ENCODE data around the gene TULP1.

TULP1 gene

DNA sequence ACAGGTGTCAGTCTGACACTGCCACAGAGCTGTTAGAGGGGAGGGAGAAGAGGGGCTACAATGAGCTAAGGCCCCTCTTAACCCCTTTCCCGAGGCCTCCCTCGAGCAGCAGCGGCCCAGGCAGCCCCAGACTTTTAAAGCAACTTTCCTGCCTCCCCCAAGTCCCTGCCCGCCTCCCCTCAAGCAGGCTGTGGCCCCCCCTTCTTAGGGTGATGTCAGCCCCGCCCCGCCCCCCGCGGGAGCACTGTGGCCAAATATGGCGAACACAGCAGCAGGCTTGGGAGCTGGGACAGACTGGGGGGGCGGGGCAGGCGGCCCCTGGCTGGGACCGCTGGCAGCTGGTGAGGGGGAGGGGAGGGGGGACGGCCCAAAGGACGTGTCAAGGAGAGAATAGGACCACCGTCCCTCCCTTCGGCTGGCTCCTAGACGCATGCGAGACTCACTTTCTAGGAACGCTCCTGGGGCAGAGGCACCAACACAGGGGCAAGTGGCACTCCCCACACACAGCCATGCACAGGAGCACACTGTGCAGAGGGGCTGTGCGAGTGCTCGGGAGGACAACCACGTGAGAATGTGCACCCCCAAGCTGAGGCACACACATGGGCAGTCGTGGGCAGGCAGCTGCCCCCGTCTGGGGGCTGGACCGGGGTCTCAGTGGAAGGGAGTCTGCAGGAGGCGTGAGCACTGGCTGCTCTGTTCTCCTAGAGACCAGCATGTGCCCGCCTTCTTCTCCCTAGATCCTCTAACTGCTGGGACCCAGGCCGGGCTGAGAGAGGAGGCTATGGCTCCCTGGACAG lies 22.5 kb downstream of the TULP1 start:
- no peak overlapping the region for H3K4me3 ChIP-seq (ENCODE audit: low read depth, low read length)
- DNase-seq (ENCODE audit: low read depth) = no peak
- TF ChIP-seq, protein P1, sequence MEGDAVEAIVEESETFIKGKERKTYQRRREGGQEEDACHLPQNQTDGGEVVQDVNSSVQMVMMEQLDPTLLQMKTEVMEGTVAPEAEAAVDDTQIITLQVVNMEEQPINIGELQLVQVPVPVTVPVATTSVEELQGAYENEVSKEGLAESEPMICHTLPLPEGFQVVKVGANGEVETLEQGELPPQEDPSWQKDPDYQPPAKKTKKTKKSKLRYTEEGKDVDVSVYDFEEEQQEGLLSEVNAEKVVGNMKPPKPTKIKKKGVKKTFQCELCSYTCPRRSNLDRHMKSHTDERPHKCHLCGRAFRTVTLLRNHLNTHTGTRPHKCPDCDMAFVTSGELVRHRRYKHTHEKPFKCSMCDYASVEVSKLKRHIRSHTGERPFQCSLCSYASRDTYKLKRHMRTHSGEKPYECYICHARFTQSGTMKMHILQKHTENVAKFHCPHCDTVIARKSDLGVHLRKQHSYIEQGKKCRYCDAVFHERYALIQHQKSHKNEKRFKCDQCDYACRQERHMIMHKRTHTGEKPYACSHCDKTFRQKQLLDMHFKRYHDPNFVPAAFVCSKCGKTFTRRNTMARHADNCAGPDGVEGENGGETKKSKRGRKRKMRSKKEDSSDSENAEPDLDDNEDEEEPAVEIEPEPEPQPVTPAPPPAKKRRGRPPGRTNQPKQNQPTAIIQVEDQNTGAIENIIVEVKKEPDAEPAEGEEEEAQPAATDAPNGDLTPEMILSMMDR (IDR thresholded peaks at IDR 0.05; ENCODE audit: insufficient read depth, low read depth, low read length, missing control alignments) = no peak

- TF ChIP-seq, protein P1 (IDR thresholded peaks at IDR 0.05; ENCODE audit: insufficient read depth, low read depth, low read length, missing control alignments) = no peak
- no peak for DNase-seq (ENCODE audit: low read depth)
Measured at GRCh38 chr6:35489066-35489465, 23.6 kb downstream of the TULP1 start.

DNA sequence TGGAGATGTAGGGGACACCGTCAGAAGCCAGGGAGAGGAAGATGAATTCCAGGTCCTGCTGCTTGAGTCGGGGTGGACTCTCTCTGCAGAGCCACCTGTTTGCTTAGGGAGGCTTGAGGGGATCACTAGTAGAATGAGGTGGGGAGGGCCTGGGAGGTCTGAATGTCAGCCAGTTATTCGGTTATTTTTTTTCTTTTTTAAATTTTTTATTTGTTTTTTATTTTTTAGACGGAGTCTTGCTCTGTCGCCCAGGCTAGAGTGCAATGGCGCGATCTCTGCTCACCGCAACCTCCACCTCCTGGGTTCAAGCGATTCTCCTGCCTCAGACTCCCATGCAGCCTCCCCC lies 24.2 kb downstream of the TULP1 start:
- no peak overlapping the region for H3K4me3 ChIP-seq (ENCODE audit: low read depth, low read length)
- TF ChIP-seq, protein P1 (IDR thresholded peaks at IDR 0.05; ENCODE audit: insufficient read depth, low read depth, low read length, missing control alignments) = no peak
- DNase-seq (ENCODE audit: low read depth) = no peak

More at GRCh38 chr6:35489066-35489465, 23.6 kb downstream of the TULP1 start:
- no peak overlapping the region for H3K4me3 ChIP-seq (ENCODE audit: low read depth, low read length)

DNA sequence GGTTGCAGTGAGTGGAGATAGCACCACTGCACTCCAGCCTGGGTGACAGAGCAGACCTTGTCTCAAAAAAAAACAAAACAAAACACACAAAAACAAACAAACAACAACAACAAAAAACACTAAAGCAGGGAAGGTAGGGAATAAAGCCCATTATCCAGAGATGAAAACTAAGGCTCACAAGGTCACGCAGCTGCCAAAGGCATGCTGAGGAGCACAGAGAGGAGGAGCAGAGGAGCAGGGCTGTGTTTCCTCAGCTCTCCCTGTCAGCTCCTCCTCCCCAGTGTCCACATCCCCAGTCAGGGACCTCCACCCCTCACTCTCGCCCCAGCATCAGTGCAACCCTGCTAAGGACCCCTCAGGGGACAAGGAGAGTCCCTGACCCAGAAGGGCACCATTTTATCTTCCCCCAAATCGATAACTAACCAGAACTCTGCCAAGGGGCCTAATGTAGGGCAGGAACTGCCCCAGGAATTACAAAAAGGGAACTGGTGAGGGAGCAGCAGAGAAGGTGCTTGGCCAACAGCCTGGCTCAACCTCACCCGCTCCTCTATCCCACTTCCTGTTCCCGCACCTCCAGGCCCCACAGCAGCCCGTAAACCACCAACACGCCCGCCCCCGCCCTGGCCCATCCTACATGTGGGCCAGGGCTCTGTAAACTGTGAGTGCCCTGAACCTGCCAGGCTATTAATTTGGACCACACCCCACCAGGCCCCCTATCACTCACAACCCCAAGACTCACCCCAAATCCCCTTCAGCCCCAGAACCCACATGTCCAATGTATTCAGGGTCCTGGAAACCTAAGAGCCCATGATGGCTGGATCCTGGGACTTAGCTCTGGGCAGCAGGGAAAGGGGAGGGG lies 24.8 kb downstream of the TULP1 start:
- DNase-seq (ENCODE audit: low read depth) = no peak
- no peak overlapping the region for H3K4me3 ChIP-seq (ENCODE audit: low read depth, low read length)
- TF ChIP-seq, protein P1 (IDR thresholded peaks at IDR 0.05; ENCODE audit: insufficient read depth, low read depth, low read length, missing control alignments) = no peak

DNA sequence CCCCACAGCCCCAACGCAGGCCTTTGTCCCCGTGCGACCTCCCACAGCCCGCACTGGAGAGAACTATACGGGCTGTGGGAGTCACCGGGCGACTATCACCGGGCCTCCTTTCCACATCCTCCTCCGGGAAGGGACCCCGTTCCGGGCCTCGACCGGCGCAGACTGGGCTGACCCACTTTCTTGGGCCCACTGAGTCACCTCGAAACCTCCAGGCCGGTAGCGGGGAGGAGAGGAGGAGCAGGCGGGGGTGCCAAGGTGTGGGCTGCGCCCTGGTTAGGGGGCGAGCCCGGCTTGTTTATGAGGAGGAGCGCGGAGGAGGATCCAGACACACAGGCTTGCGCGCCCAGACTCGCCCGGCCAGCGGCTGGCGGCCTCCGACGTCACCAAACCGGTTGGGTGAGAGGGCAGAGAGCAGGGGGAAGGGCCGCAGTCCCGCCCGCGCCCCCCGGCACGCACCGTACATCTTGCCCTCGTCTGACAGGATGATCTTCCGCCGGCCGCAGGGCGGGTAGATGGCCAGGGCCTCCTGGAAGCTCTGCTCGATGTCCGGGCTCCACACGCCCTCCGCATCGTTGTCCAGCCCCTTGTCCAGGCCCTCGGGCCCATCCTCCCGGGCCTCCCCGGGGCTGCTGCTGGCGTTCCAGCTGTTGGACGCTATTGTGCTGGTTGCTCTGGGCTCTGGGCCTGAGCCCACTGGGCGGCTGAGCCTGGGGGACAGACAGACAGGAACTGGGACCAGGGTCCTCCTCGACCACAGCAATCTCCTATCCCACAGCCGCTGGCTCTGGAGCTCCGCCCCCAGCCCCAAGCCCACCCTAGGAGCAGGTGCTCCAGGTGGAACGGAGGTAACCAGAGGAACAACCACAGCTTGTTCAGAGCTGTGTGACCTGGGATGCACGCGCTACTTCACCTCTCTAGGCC lies 26.4 kb downstream of the TULP1 start:
- H3K4me3 ChIP-seq (ENCODE audit: low read depth, low read length) = no peak overlapping the region
- DNase-seq (ENCODE audit: low read depth) = no peak
- TF ChIP-seq, protein P1 (IDR thresholded peaks at IDR 0.05; ENCODE audit: insufficient read depth, low read depth, low read length, missing control alignments) = no peak

DNA sequence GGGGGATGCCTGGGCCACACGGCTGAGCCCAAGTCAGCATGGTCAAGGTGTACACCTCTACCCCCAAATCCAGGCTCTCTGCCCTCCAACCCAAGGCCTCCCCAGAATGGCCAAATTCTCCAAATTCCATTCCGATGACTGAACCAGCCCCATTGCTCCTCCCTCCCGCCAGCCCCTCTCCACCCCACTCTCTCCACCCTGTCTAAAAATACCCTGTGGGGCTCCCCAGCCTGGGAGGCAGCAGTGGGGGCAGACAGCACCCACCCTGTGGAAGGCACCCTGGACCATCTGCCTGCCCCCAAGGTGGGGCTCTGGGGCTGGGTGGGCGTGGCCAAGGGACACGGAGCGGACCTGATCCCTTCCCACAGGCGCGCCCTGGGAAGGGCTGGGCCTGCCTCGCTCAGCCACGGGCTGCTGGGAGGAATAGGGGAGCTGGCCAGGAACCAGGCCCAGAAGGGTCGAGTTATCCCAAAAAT lies 27.3 kb downstream of the TULP1 start:
- TF ChIP-seq, protein P1 (IDR thresholded peaks at IDR 0.05; ENCODE audit: insufficient read depth, low read depth, low read length, missing control alignments) = no peak
- no peak for DNase-seq (ENCODE audit: low read depth)
- H3K4me3 ChIP-seq (ENCODE audit: low read depth, low read length) = no peak overlapping the region
